B cell (primary cell): Measurements from ENCODE around the gene ZDHHC17. TPM values are rescaled to one million over a fixed set of nuclear protein-coding genes. Genes with fewer than 3 reads are reported as not detected.

Experiments used
- ATAC-seq: fragments of 200-7000 bp; cut with Tn5 transposase; one replicate; pipeline ENCODE4 v1.10.0; 2021; ENCODE audit warnings: low read depth, mild to moderate bottlenecking, moderate number of reproducible peaks, moderate library complexity
- CTCF ChIA-PET: fragments of 350-600 bp; sonication (Branson Sonifier 250); formaldehyde crosslinking; loops from one replicate; lab custom pipeline; 2021; ENCODE audit warnings: antibody characterized with exemption, inconsistent platforms; lab: Charles Lee
- POLR2A ChIA-PET: fragments of 350-600 bp; sonication (Branson Sonifier 250); formaldehyde crosslinking; loops from one replicate; lab custom pipeline; 2021; ENCODE audit warnings: antibody characterized with exemption; lab: Charles Lee
- DNase-seq: peaks from one replicate; pipeline ENCODE4 v3.0.0; 2013
- H2AFZ ChIP-seq: 2 replicates; pipeline ENCODE4 v1.6.1; 2012; ENCODE audit warnings: mild to moderate bottlenecking, low read depth, low read length; ENCODE audit not compliant: insufficient read depth, poor library complexity, severe bottlenecking
- H3K27ac ChIP-seq, 2 donors: 1 replicate in 1 of 2; 2 replicates in 1 of 2; pipeline ENCODE4 v1.5.1; 2012 to 2013; ENCODE audit warnings: low read length in 2 of 2, mild to moderate bottlenecking in 2 of 2, moderate library complexity in 1 of 2
- H3K27me3 ChIP-seq, 4 experiments: fragments of 200-600 bp in 1 of 4; sonication (generic) in 1 of 4; replicated peaks in 1 of 4; 1 replicate in 2 of 4; 2 replicates in 2 of 4; pipeline versions ENCODE4 v1.6.1 to v1.7.0; 2013 to 2016; ENCODE audit warnings: low read length in 3 of 4, mild to moderate bottlenecking in 2 of 4, mixed read lengths in 1 of 4, moderate library complexity in 1 of 4; ENCODE audit not compliant: insufficient read depth in 4 of 4, control insufficient read depth in 3 of 4; ENCODE audit errors: control extremely low read depth in 1 of 4
- H3K36me3 ChIP-seq, 2 experiments: replicated peaks in 1 of 2; 1 replicate in 1 of 2; 2 replicates in 1 of 2; pipeline versions ENCODE4 v1.6.1 to v1.7.1; 2013; ENCODE audit warnings: low read length in 1 of 2; ENCODE audit not compliant: insufficient read depth in 2 of 2, control insufficient read depth in 1 of 2; ENCODE audit errors: control extremely low read depth in 1 of 2, extremely low read depth in 1 of 2
- H3K4me1 ChIP-seq, 2 donors: fragments of 200-600 bp in 1 of 2; sonication (generic) in 1 of 2; 1 replicate in 1 of 2; 2 replicates in 1 of 2; pipeline versions ENCODE4 v1.5.1 to v1.6.1; 2013 to 2017; ENCODE audit warnings: low read length in 2 of 2; ENCODE audit not compliant: control insufficient read depth in 2 of 2, insufficient read depth in 2 of 2
- H3K4me2 ChIP-seq: replicated peaks from 2 replicates; pipeline ENCODE3; 2012; ENCODE audit warnings: mild to moderate bottlenecking, low read depth, low read length; ENCODE audit not compliant: poor library complexity, severe bottlenecking
- H3K4me3 ChIP-seq, 5 experiments: fragments of 200-600 bp in 1 of 5; sonication (generic) in 1 of 5; 1 replicate in 3 of 5; 2 replicates in 2 of 5; pipeline versions ENCODE4 v1.5.1 to v1.7.0; 2011 to 2016; ENCODE audit warnings: low read length in 4 of 5, mild to moderate bottlenecking in 4 of 5, low read depth in 2 of 5, control low read depth in 1 of 5, moderate library complexity in 1 of 5; ENCODE audit not compliant: insufficient read depth in 1 of 5; ENCODE audit errors: control extremely low read depth in 1 of 5, extremely low read depth in 1 of 5
- H3K79me2 ChIP-seq: fragments of 200-600 bp; sonication (generic); one replicate; pipeline ENCODE4 v1.6.0; 2016; ENCODE audit warnings: low read length; ENCODE audit not compliant: control insufficient read depth, insufficient read depth
- H3K9ac ChIP-seq: fragments of 200-600 bp; sonication (generic); 2 replicates; pipeline ENCODE4 v1.6.1; 2017; ENCODE audit warnings: mild to moderate bottlenecking, low read length, moderate library complexity
- H3K9me3 ChIP-seq, 3 donors: one replicate each; pipeline versions ENCODE4 v1.6.1 to v1.7.1; 2013; ENCODE audit warnings: low read length in 2 of 3; ENCODE audit not compliant: control insufficient read depth in 2 of 3, insufficient read depth in 1 of 3; ENCODE audit errors: control extremely low read depth in 1 of 3
- H4K20me1 ChIP-seq: 2 replicates; pipeline ENCODE4 v1.6.0; 2012; ENCODE audit warnings: mild to moderate bottlenecking, low read length; ENCODE audit not compliant: insufficient read depth, control insufficient read depth, poor library complexity, severe bottlenecking
- H3K27ac Mint-ChIP-seq: one replicate; pipeline ENCODE4 v1.8.0; 2021; ENCODE audit warnings: mixed read lengths
- H3K27me3 Mint-ChIP-seq: one replicate; pipeline ENCODE4 v1.8.0; 2021; ENCODE audit warnings: mixed read lengths
- H3K4me1 Mint-ChIP-seq: one replicate; pipeline ENCODE4 v1.8.0; 2021; ENCODE audit warnings: mixed read lengths
- H3K4me3 Mint-ChIP-seq: one replicate; pipeline ENCODE4 v1.8.0; 2021; ENCODE audit warnings: mixed read lengths
- H3K9me3 Mint-ChIP-seq: one replicate; pipeline ENCODE4 v1.8.0; 2022; ENCODE audit warnings: mixed read lengths; ENCODE audit not compliant: insufficient read depth
- EZH2 ChIP-seq: IDR thresholded peaks from 2 replicates; pipeline ENCODE4 v1.6.1; 2012; ENCODE audit warnings: borderline replicate concordance, low read depth, mild to moderate bottlenecking, moderate library complexity, low read length; ENCODE audit not compliant: insufficient read depth, poor library complexity, severe bottlenecking
- WGBS: methylation state at CpG from one replicate; pipeline ENCODE4 v1.1.5; 2013; ENCODE audit warnings: missing lambda C conversion rate; ENCODE audit not compliant: insufficient coverage; 5-methylcytosine and 5-hydroxymethylcytosine counted together
- intact Hi-C: fragments of 100-400 bp; cut with micrococcal nuclease; formaldehyde crosslinking; loops from one replicate; pipeline ENCODE4 v1.10.0; 2022
- polyA plus RNA-seq: library from polyadenylated mRNA; depleted of rRNA; stranded (reverse); fragments of >200 nt; gene quantifications from 2 replicates; pipeline ENCODE4 v1.2.3, GENCODE V29; 2012
- total RNA-seq, 2 donors: library from RNA; stranded (reverse); fragments of 120-200 nt in 1 of 2; gene quantifications; 1 replicate in 1 of 2; 2 replicates in 1 of 2; pipeline versions ENCODE4 v1.2.3 to v1.2.4, GENCODE V29; 2013 to 2022
- TF ChIP-seq, protein P1 (sequence below): fragments of 200-600 bp; IDR thresholded peaks from one replicate; pipeline ENCODE4 v1.8.0; 2022; ENCODE audit warnings: antibody characterized with exemption, mild to moderate bottlenecking

ZDHHC17 gene
- total and polyA plus RNA-seq, 2 donors (not counting 1 experiment from before 2014, with no cell fraction given): 26.1 to 75.0 TPM

- no peak overlapping the region for H3K27ac ChIP-seq
- no peak for TF ChIP-seq EZH2
- TF ChIP-seq, protein P1, sequence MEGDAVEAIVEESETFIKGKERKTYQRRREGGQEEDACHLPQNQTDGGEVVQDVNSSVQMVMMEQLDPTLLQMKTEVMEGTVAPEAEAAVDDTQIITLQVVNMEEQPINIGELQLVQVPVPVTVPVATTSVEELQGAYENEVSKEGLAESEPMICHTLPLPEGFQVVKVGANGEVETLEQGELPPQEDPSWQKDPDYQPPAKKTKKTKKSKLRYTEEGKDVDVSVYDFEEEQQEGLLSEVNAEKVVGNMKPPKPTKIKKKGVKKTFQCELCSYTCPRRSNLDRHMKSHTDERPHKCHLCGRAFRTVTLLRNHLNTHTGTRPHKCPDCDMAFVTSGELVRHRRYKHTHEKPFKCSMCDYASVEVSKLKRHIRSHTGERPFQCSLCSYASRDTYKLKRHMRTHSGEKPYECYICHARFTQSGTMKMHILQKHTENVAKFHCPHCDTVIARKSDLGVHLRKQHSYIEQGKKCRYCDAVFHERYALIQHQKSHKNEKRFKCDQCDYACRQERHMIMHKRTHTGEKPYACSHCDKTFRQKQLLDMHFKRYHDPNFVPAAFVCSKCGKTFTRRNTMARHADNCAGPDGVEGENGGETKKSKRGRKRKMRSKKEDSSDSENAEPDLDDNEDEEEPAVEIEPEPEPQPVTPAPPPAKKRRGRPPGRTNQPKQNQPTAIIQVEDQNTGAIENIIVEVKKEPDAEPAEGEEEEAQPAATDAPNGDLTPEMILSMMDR: no peak
- H3K27me3 ChIP-seq: peaks cover 0 to 18% (median 12%) of the 10 kb centered on the region in 4 experiments
- intact Hi-C loops: no loop called here
- Mint-ChIP-seq H3K9me3 (no peaks in the 10 kb centered on the region), H3K27ac (no peak overlapping the region), H3K27me3 (peaks cover 48% of the 10 kb centered on the region), H3K4me1 (peaks cover 10% of the 10 kb centered on the region), H3K4me3 (no peak overlapping the region)
- WGBS: 87% methylated on average over 5 of the region's 6 CpGs
- H3K4me3 ChIP-seq: no peak overlapping the region
- H2AFZ ChIP-seq: no peak overlapping the region
- no peak overlapping the region for H3K4me2 ChIP-seq
- CTCF ChIA-PET: no interaction called here
- DNase-seq (no peak), ATAC-seq (no peak)
- POLR2A ChIA-PET: no interaction called here
- H4K20me1 ChIP-seq: no peaks in the 10 kb centered on the region
- H3K4me1 ChIP-seq: peaks cover 11 to 12% of the 10 kb centered on the region in 2 donors
- peaks cover 0 to 5% (median 0%) of the 10 kb centered on the region in 3 donors for H3K9me3 ChIP-seq
- no peaks in the 10 kb centered on the region for H3K36me3 ChIP-seq
- H3K79me2 ChIP-seq: no peaks in the 10 kb centered on the region
- H3K9ac ChIP-seq: no peak overlapping the region
Measured at GRCh38 chr12:76883151-76883550, 119.2 kb downstream of the ZDHHC17 start.

- Histone ChIP-seq H3K9ac (no peak overlapping the region), H3K4me3 (no peak overlapping the region), H3K27me3 (peaks cover 0 to 12% (median 9%) of the 10 kb centered on the region in 4 experiments), H3K4me2 (no peak overlapping the region), H3K27ac (no peak overlapping the region), H2AFZ (no peak overlapping the region), H3K36me3 (no peaks in the 10 kb centered on the region), H4K20me1 (no peaks in the 10 kb centered on the region), H3K79me2 (no peaks in the 10 kb centered on the region), H3K4me1 (peaks cover 6 to 7% of the 10 kb centered on the region in 2 donors), H3K9me3 (no peaks in the 10 kb centered on the region)
- TF ChIP-seq, protein P1: no peak
- TF ChIP-seq EZH2: no peak
- Mint-ChIP-seq H3K4me1 (peaks cover 5% of the 10 kb centered on the region), H3K9me3 (no peaks in the 10 kb centered on the region), H3K4me3 (no peak overlapping the region), H3K27me3 (peaks cover 47% of the 10 kb centered on the region), H3K27ac (no peak overlapping the region)
- ChIA-PET CTCF (no interaction called here), POLR2A (interaction anchor here (0.6 kb wide), 1 partner anchor 963 kb away, joined by 3 read pairs; no protein-coding TSS in a partner anchor)
- no CpG with 5 or more reads among the region's 2 CpGs for WGBS
- no peak for ATAC-seq
- intact Hi-C loops: no loop called here
- no peak for DNase-seq
Measured at GRCh38 chr12:76883811-76884210, 119.9 kb downstream of the ZDHHC17 start.
